HG03432 (cell line): Measurements from ENCODE around the gene UBAC1.
"Not testable (repeated sequence)": the region's sequence is repeated elsewhere in the genome, so short reads cannot be mapped to it uniquely, and the experiment has no call there.

Experiments used
- ATAC-seq: cut with Tn5 transposase; IDR thresholded peaks from one replicate; pipeline ENCODE4 v1.9.1; 2021; ENCODE audit warnings: mild to moderate bottlenecking, moderate library complexity; ENCODE audit not compliant: unreplicated experiment

Gene UBAC1

DNA sequence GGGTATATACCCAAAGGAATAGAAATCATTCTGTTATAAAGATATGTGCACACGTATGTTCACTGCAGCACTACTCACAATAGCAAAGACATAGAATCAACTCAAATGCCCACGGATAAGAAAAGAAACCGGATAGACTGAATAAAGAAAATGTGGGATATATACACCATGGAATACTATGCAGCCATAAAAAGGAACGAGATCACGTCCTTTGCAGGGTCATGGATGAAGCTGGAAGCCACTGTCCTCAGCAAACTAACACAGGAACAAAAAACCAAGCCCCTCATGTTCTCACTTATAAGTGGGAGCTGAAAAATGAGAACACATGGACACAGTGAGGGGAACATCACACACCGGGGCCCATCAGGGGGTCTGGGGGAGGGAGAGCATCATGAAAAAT, 17.6 kb downstream of the UBAC1 start:
- ATAC-seq = not testable (repeated sequence)

- no peak for ATAC-seq
These were observed 19.7 kb downstream of the UBAC1 start for GRCh38 chr9:135941288-135941995.

DNA sequence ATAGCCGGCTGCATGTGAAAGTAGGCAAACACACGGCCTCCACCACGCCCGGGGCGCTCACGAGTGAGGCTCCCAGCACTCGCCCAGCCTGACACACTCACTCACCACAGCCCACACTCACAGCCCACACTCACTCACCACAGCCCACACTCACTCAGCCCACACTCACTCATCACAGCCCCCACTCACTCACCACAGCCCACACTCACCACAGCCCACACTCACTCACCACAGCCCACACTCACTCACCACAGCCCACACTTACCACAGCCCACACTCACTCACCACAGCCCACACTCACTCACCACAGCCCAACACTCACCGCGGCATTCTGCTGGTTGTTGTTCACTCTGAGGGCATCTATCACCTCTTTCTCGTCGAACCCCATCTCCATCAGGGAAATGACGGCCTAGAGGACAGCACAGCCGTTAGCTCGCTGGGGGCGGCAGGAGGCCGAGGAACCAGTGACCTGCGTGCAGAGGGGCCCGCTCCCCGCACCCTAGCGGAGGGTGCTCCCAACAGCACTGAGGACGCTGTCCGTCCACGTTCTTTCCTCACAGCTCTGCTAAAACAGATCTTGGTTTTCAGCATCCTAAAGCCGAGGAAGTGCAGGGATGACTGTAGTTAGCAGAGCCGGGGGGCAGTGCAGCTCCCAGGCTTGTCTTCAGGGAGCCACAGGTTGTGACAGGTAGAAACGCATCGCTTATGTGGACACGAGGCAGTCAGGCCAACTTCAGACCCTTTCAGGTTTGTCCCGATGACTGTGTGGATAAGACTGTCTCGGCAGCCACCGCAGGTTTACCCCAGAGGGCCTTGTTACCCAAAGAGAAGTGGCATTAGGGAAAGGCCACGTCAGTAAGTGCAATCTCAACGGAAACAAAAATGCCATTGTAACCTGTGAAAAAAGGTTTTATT, 21.6 kb downstream of the UBAC1 start:
- no peak for ATAC-seq

DNA sequence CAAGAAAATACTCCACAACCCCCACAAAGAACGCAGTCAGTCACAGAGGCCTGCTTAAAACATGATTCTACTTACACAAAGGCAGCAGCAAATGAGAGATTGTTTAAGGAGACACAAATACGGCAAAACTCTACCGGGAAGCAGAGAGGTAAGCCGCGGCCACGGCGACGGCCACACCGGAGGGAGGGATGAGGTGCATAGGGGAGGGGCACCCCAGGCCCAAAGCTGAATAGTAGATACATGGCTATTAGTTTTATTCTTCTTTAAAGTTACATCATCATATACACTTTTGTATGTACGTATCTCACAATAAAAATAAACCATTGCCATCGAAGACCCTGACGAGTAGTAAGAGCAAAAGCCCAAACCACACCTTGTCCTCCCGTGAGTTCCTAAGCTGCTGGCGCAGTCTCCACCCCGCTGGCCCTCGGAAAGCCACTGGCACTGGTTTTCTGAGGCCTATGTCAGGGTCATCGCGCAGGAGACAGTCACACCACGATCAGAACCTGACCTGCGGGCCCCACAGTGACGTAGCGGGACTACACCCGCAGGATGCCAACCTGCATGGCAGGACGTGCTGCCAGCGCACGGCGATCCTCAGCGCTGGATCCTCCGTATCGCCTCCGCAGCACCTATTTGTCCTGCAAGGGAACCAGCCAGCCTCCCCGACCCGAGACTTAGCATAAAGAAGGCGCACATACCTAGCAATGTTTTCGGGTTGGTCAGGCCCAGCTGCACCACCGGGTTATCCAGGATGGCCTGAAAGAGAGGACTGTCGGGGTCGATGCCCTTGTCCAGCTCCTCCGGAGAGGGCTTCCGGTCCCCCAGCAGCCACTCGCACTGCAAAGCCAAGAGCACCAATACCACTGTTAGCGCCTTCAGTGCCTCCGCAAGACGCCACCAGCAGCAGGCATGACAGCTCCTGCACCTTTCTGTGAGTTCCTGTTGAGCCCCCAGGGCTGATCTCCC, 23.4 kb downstream of the UBAC1 start:
- no peak for ATAC-seq

DNA sequence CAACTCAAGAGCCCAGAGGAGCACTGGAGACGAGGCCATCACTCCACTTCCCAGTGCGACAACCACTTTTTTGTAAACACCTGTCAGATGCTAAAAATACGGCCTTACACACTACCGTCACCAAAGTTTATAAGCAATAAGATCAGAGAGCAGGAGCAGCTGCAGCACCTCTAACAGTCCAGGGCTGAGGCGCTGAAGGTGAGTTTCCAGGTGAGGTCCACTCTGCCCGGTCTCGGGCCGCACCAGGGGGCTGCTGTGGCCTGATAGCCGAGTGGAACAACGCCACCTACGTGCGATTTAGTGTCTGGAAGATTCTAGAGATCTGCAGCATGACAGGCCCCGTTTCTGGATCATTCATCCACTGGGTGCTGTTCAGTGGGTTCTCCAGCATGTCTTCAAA, 28.1 kb downstream of the UBAC1 start:
- no peak for ATAC-seq

DNA sequence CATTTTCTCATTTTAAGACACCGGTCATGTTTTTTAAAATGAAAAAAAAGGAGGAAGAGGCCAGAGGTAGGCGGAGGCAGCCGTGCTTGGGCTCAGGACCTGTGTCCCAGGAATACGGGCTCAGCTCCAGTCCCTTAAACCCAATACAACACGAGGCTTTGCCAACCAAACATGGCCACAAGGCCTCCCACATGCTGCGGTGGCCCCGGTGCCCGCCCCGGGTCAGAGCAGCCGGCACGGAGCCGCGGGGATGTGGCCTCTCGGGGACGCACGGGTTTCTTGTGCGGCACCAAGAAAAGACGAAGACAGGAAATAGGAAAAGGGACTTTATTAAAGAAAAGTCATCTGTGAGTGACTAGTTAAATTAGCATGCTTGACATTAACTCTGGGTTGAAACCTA, 28.5 kb downstream of the UBAC1 start:
- no peak for ATAC-seq

DNA sequence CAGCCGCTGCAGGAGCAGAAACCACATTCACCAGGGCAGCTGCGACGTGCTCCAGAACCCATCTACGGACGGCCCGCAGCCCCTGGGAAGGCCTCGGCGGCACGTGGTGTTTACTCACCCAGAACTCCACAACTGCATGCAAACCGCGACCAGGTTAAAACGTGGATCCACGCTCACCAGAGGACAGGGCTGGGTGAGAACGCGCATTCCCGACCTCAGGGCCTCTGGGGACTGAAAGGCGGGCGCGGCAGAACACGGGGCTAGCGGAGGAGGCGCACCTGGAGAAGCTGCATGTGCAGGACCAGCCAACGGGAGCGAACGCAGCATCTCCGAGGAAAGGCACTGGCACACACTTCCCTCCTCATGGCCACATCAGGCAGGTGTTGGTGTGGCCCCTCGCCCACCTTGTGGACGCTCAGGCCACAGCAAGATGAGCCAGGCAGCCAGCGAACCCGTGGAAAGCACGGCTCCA, 29.8 kb downstream of the UBAC1 start:
- ATAC-seq = no peak

- ATAC-seq = no peak
These were observed 30.5 kb downstream of the UBAC1 start for GRCh38 chr9:135930446-135931345.

GRCh38 chr9:135929656-135930445, 31.3 kb downstream of the UBAC1 start:
- ATAC-seq = no peak

DNA sequence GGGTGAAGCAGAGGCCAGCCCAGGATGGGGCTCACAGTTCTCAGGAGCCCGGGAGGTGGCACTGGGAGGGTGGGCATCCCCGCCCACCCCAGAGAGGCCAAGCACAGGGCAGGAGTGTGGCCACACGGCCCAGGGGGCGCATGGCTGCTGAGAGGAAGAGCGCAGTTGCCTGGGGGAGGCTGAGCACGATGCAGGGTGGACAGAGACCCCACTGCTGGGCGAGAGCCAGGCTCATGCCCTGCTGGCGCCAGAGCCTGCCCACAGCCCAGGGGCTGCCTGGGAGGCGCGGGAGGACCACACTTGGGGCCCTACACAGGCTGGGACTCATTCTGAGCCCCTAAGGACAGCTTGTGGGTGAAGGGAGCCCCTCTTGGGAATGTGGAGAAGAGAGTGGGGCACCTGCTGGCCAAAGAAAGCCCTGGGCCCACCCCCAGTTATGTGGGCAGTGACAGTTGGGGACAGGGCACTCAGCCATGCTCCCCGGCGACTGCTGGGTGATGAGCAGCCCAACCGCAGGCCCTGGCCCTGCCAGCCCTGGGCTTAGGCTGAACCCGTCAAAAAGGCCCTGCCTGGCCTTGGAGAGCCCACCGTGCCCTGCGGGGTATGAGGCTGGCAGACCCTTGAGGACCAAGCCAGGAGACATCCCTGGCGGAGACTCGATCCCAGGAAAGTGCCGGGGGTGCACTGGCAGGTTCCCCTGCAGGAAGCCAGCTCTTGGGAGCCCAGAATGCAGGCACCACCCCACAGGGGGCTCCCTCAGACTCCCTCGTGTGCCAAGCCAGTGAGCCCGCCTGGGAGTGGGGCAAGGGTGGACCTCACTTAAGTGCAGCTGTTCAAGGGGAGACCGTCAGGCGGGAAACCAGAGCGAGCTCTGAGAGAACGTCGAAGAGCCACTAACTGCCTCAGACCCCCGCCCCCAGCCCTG, 32.2 kb downstream of the UBAC1 start:
- ATAC-seq = no peak

- ATAC-seq = no peak
These were observed 33.0 kb downstream of the UBAC1 start for GRCh38 chr9:135928074-135928730.

DNA sequence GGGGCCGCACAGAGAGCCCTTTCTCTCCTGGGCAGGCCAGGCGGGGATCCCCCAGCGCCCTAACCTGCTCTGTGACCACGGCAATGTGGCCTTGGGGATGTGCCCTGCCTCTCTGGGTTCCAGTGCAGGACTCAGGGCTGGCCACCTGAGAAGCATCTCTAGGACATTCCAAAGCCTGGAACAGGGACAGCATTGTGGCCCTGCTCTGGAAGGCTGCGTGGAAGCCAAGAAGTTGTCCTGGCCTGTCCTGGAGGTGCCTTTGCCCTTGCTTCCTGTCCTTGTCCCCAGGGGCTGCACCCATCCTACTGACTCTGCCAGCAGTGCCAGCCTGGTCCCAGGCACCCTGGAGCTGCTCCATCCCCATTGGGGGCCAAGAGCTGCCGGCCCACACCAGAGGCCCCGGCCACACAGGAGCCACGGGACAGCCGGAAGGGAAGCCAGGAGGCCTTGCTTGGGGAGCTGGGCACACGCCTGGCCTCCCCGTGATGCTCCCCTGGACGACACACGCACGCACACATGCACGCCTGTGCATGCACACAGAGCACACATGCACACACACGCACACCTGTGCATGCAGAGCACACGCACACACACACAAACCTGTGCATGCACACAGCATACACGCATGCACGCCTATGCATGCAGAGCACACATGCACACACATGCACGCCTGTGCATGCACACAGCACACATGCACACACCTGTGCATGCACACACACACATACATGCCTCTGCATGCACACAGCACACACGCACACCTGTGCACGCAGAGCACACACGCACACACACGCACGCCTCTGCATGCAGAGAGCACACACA, 33.8 kb downstream of the UBAC1 start:
- no peak for ATAC-seq

DNA sequence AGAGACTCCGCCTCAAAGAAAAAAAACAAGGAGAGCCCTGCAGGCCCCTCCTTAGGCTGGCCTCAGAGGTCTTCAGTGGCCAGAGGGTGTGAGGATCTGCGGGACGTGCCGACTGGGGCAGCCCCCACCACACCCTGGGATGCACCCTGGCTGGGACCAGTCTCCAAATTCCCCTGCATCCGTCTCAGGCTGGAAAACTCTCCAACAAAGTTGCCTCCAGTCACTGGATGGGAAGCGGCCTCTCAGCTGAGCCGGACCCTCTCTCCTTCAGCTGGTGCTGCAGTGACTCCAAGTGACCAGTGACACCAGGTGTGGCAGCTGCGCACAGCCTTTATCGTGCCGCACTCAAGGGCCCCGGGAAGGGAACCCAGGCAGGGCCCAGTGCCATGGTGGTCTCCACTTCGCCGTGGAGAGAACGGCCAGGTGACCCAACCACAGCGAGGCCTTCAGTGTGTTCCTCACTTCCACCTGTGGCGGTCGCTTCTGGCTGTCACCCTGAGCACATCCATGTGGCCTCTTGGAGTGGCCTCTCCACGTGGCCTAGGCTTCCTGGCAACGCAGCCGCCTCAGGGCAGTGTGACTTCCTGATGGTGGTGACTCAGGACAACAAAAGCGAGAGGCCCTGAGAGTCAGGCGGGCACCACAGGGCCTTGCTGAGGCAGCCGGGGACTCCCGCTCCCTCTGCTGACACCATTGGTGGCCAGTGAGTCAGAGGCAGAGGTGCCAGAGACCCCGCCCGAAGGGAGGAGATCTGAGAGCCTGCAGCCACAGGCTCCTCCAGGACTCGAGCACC, 34.6 kb downstream of the UBAC1 start:
- ATAC-seq = no peak

GRCh38 chr9:135925496-135926133, 35.6 kb downstream of the UBAC1 start:
- no peak for ATAC-seq

GRCh38 chr9:135924628-135925338, 36.4 kb downstream of the UBAC1 start:
- ATAC-seq = no peak
